ENCODE data around the gene DCTD.

Gene DCTD

DNA sequence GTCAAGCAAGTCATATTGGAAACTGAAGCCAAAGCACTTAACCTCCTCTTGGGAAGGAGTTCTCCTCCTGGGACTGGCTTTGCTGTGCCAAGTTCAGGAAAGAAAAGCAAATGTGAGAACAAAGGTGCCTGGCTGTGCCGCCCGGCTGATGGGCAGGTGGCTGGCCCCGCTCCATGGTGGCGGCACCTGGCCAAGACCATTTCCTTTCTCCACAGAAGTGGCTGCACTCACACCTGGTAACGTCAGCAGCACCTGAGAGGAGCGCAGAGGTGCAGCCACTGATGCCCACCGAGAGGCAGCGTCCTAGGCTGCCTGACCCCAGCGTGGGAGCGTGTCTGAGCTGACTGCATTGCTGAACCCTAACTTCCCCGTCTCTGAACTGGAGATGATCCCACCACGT is 54.3 kb downstream of the DCTD start:
- no peaks in the 10 kb centered on the region for H3K4me1 ChIP-seq (ENCODE audit: low read length)
- H3K79me2 ChIP-seq (ENCODE audit: low read length): no peaks in the 10 kb centered on the region
- no peaks in the 10 kb centered on the region for H3K27me3 ChIP-seq (replicated peaks; ENCODE audit: insufficient read depth, low read length)
- H2AFZ ChIP-seq (ENCODE audit: low read length): no peak overlapping the region
- H3K27ac ChIP-seq (ENCODE audit: low read length): no peak overlapping the region
- no peak for DNase-seq
- no peaks in the 10 kb centered on the region for H3K9me3 ChIP-seq (replicated peaks; ENCODE audit: insufficient read depth, low read length)
- H3K4me3 ChIP-seq (ENCODE audit: low read length): no peak overlapping the region
- H3K4me2 ChIP-seq (ENCODE audit: low read depth, low read length): no peak overlapping the region
- H3K9me2 ChIP-seq (replicated peaks; ENCODE audit: insufficient read depth, low read length): no peaks in the 10 kb centered on the region
- H4K20me1 ChIP-seq (ENCODE audit: insufficient read depth, low read length): no peaks in the 10 kb centered on the region
- H3F3A ChIP-seq (ENCODE audit: insufficient read depth, low read length): no peaks in the 10 kb centered on the region
- no peak overlapping the region for H3K9ac ChIP-seq (ENCODE audit: low read length)
- H3K36me3 ChIP-seq (replicated peaks; ENCODE audit: insufficient read depth, low read length): no peaks in the 10 kb centered on the region
- TF ChIP-seq CTCF (IDR thresholded peaks at IDR 0.05; ENCODE audit: low read length) (no peak), EZH2 (optimal IDR thresholded peaks at IDR 0.05; ENCODE audit: low read depth, low read length) (no peak), EZH2phosphoT487 (IDR thresholded peaks at IDR 0.05; ENCODE audit: low read length) (no peak)

GRCh38 chr4:182862141-182862875 is 54.9 kb downstream of the DCTD start:
- H3F3A ChIP-seq (ENCODE audit: insufficient read depth, low read length): no peaks in the 10 kb centered on the region
- H4K20me1 ChIP-seq (ENCODE audit: insufficient read depth, low read length): no peaks in the 10 kb centered on the region
- no peak overlapping the region for H3K9ac ChIP-seq (ENCODE audit: low read length)
- no peak overlapping the region for H3K4me2 ChIP-seq (ENCODE audit: low read depth, low read length)
- no peaks in the 10 kb centered on the region for H3K9me3 ChIP-seq (replicated peaks; ENCODE audit: insufficient read depth, low read length)
- H3K9me2 ChIP-seq (replicated peaks; ENCODE audit: insufficient read depth, low read length): no peaks in the 10 kb centered on the region
- no peaks in the 10 kb centered on the region for H3K79me2 ChIP-seq (ENCODE audit: low read length)
- DNase-seq: no peak
- no peaks in the 10 kb centered on the region for H3K4me1 ChIP-seq (ENCODE audit: low read length)
- H3K4me3 ChIP-seq (ENCODE audit: low read length): no peak overlapping the region
- no peak overlapping the region for H3K27ac ChIP-seq (ENCODE audit: low read length)
- TF ChIP-seq EZH2 (optimal IDR thresholded peaks at IDR 0.05; ENCODE audit: low read depth, low read length): no peak
- no peak for TF ChIP-seq CTCF (IDR thresholded peaks at IDR 0.05; ENCODE audit: low read length)
- TF ChIP-seq EZH2phosphoT487 (IDR thresholded peaks at IDR 0.05; ENCODE audit: low read length): no peak
- H3K36me3 ChIP-seq (replicated peaks; ENCODE audit: insufficient read depth, low read length): no peaks in the 10 kb centered on the region
- no peak overlapping the region for H2AFZ ChIP-seq (ENCODE audit: low read length)
- H3K27me3 ChIP-seq (replicated peaks; ENCODE audit: insufficient read depth, low read length): no peaks in the 10 kb centered on the region

DNA sequence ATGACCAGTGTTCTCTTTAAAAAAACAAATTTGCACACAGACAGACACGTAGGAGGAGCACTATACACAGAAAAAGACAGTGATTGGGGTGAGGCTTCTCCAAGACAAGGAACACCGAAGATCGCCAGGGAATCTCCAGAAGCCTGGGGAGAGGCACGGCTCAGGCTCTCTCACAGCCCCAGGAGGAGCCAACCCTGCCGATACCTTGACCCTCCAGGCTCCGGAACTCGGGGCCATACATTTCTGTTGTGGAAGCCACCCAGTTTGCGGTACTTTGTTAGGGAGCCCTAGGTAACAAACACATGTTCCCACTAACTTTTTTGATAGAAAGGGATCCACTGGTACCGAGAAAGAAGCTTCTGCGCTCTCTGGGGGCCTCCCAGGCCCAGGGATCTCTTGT is 55.8 kb downstream of the DCTD start:
- no peak for TF ChIP-seq EZH2 (optimal IDR thresholded peaks at IDR 0.05; ENCODE audit: low read depth, low read length)
- no peak for TF ChIP-seq CTCF (IDR thresholded peaks at IDR 0.05; ENCODE audit: low read length)
- no peak for TF ChIP-seq EZH2phosphoT487 (IDR thresholded peaks at IDR 0.05; ENCODE audit: low read length)
- no peak overlapping the region for H3K9ac ChIP-seq (ENCODE audit: low read length)
- H4K20me1 ChIP-seq (ENCODE audit: insufficient read depth, low read length): no peaks in the 10 kb centered on the region
- H3K9me2 ChIP-seq (replicated peaks; ENCODE audit: insufficient read depth, low read length): no peaks in the 10 kb centered on the region
- no peaks in the 10 kb centered on the region for H3K9me3 ChIP-seq (replicated peaks; ENCODE audit: insufficient read depth, low read length)
- no peaks in the 10 kb centered on the region for H3K79me2 ChIP-seq (ENCODE audit: low read length)
- H2AFZ ChIP-seq (ENCODE audit: low read length): no peak overlapping the region
- no peak overlapping the region for H3K4me2 ChIP-seq (ENCODE audit: low read depth, low read length)
- no peaks in the 10 kb centered on the region for H3K36me3 ChIP-seq (replicated peaks; ENCODE audit: insufficient read depth, low read length)
- no peaks in the 10 kb centered on the region for H3K27me3 ChIP-seq (replicated peaks; ENCODE audit: insufficient read depth, low read length)
- no peak for DNase-seq
- H3K27ac ChIP-seq (ENCODE audit: low read length): no peak overlapping the region
- no peak overlapping the region for H3K4me3 ChIP-seq (ENCODE audit: low read length)
- H3F3A ChIP-seq (ENCODE audit: insufficient read depth, low read length): no peaks in the 10 kb centered on the region
- no peaks in the 10 kb centered on the region for H3K4me1 ChIP-seq (ENCODE audit: low read length)

Measured in MM.1S (cell line).